GM06990 (cell line): ENCODE results near the gene FAM107A.

Experiments used
- DNase-seq: peaks from one replicate; pipeline ENCODE4 v3.0.0-alpha.2; 2011; ENCODE audit not compliant: insufficient read length; ENCODE audit errors: extremely low read depth
- H3K27me3 ChIP-seq: replicated peaks from 2 replicates; pipeline ENCODE4 v1.6.0; 2011; ENCODE audit warnings: low read length; ENCODE audit not compliant: control insufficient read depth, insufficient read depth
- H3K36me3 ChIP-seq: 2 replicates; pipeline ENCODE4 v1.5.1; 2011; ENCODE audit warnings: low read length; ENCODE audit not compliant: control insufficient read depth, insufficient read depth
- H3K4me3 ChIP-seq: replicated peaks from 2 replicates; pipeline ENCODE4 v1.5.1; 2011; ENCODE audit warnings: low read depth, mild to moderate bottlenecking, control low read depth, low read length
- TF ChIP-seq, protein P1 (sequence below): IDR thresholded peaks from 2 replicates; pipeline ENCODE4 v1.5.1; 2011; ENCODE audit warnings: low read length, control low read depth, mild to moderate bottlenecking, inconsistent platforms; ENCODE audit not compliant: insufficient read depth, poor library complexity, severe bottlenecking

The FAM107A gene

DNA sequence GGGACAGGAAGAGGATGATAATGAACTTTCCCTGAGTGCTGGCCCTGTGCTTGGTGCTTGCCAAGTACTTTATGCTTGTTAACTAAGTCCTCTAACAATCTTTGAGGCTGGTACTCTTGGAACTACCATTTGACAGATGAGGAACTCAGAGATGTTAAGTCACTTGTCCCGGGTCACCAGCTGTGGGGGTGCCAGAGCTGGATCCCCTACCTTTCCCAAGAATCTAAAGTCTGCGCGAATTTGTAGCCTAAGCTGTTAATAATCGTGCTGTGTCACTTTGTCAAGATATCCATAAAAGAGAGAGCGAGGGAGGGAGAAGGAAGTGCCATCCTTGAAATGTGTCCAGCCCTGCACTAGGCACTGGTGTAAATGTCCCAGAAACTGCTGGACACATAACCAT lies 21.2 kb downstream of the FAM107A start:
- TF ChIP-seq, protein P1, sequence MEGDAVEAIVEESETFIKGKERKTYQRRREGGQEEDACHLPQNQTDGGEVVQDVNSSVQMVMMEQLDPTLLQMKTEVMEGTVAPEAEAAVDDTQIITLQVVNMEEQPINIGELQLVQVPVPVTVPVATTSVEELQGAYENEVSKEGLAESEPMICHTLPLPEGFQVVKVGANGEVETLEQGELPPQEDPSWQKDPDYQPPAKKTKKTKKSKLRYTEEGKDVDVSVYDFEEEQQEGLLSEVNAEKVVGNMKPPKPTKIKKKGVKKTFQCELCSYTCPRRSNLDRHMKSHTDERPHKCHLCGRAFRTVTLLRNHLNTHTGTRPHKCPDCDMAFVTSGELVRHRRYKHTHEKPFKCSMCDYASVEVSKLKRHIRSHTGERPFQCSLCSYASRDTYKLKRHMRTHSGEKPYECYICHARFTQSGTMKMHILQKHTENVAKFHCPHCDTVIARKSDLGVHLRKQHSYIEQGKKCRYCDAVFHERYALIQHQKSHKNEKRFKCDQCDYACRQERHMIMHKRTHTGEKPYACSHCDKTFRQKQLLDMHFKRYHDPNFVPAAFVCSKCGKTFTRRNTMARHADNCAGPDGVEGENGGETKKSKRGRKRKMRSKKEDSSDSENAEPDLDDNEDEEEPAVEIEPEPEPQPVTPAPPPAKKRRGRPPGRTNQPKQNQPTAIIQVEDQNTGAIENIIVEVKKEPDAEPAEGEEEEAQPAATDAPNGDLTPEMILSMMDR = no peak
- no peak overlapping the region for H3K4me3 ChIP-seq
- no peaks in the 10 kb centered on the region; the same call in 1 of the 2 replicates for H3K27me3 ChIP-seq
- no peaks in the 10 kb centered on the region for H3K36me3 ChIP-seq
- no peak for DNase-seq

- Histone ChIP-seq H3K4me3 (no peak overlapping the region), H3K27me3 (no peaks in the 10 kb centered on the region; the same call in 1 of the 2 replicates), H3K36me3 (no peaks in the 10 kb centered on the region)
- DNase-seq = no peak
- TF ChIP-seq, protein P1 = no peak
Measured at GRCh38 chr3:58555203-58555602, 22.0 kb downstream of the FAM107A start.

DNA sequence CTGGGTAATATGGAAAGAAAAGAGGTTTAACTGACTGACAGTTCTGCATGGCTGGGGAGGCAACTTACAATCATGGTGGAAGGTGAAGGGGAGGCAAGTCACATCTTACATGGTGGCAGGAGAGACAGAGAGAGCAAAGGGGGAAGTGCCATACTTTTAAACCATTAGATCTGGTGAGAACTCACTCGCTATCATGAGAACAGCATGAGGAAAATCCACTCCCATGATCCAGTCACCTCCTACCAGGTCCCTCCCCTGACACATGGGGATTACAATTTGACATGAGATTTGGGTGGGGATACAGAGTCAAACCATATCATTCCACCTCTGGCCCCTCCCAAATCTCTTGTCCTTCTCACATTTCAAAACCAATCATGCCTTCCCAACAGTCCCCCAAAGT lies 24.2 kb downstream of the FAM107A start:
- DNase-seq = no peak
- H3K27me3 ChIP-seq = no peaks in the 10 kb centered on the region
- no peaks in the 10 kb centered on the region for H3K36me3 ChIP-seq
- TF ChIP-seq, protein P1 = no peak
- no peak overlapping the region for H3K4me3 ChIP-seq

DNA sequence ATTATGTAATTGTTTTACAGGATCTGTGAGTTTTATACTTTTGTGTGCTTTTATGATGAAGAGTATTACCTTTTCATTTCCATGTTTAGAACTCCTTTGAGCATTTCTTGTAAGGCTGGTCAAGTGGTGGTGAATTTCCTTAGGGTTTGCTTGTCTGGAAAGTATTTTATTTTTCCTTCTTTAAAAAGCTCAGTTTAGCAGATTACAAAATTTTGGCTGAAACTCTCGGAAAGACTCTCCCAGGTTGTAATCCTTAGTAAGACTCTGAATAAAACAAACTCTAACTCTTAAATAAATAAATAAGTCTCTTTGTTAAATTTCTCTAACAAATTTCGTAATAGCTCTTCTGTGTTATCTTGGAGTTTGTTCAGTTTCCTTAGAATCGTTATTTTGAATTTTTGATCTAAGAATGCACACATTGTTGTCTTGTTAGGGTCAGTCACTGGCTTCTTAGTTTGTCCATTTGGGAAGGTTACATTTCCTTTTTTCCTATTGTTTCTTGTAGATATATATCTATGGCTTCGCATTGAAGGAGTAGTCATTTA lies 25.5 kb downstream of the FAM107A start:
- Histone ChIP-seq H3K4me3 (no peak overlapping the region), H3K36me3 (no peaks in the 10 kb centered on the region), H3K27me3 (no peaks in the 10 kb centered on the region)
- DNase-seq = no peak
- TF ChIP-seq, protein P1 = no peak

GRCh38 chr3:58544541-58544940 lies 32.6 kb downstream of the FAM107A start:
- Histone ChIP-seq H3K4me3 (no peak overlapping the region), H3K27me3 (no peaks in the 10 kb centered on the region), H3K36me3 (no peaks in the 10 kb centered on the region)
- TF ChIP-seq, protein P1 = no peak
- DNase-seq = no peak

- TF ChIP-seq, protein P1 = no peak
- DNase-seq = no peak
- Histone ChIP-seq H3K27me3 (no peaks in the 10 kb centered on the region; the same call in 1 of the 2 replicates), H3K36me3 (no peaks in the 10 kb centered on the region), H3K4me3 (no peak overlapping the region)
Measured at GRCh38 chr3:58540176-58540858, 36.9 kb downstream of the FAM107A start.
